K562 (cell line): ENCODE results near the gene DGKA. TPM values are rescaled to one million over a fixed set of nuclear protein-coding genes. Genes with fewer than 3 reads are reported as not detected.

Experiments
- ATF2 ChIP-seq: sonication (generic); formaldehyde crosslinking; IDR thresholded peaks from 2 replicates; pipeline ENCODE4 v1.8.1; 2022; ENCODE audit warnings: missing genetic modification reagents
- DLX4 ChIP-seq: fragments of 250-450 bp; sonication (Bioruptor Pico); IDR thresholded peaks from 2 replicates; pipeline ENCODE4 v1.6.1; 2021; ENCODE audit warnings: mild to moderate bottlenecking
- EP300 ChIP-seq: IDR thresholded peaks from 2 replicates; pipeline ENCODE4 v1.6.1; 2012; ENCODE audit warnings: low read length, improper control_type of control experiment
- EP400 ChIP-seq: fragments of 450-650 bp; IDR thresholded peaks from 2 replicates; pipeline ENCODE4 v1.6.1; 2017; ENCODE audit warnings: antibody characterized with exemption, mild to moderate bottlenecking, moderate library complexity
- ETV6 ChIP-seq, 3 experiments: fragments of 150-350 bp in 1 of 3; sonication (generic) in 1 of 3; formaldehyde crosslinking in 1 of 3; IDR thresholded peaks; 2 replicates each; pipeline versions ENCODE4 v1.6.1 to v1.8.0; 2014 to 2022; ENCODE audit warnings: borderline replicate concordance in 2 of 3, low read depth in 2 of 3, antibody characterized with exemption in 1 of 3, low read length in 1 of 3, mild to moderate bottlenecking in 1 of 3, missing genetic modification reagents in 1 of 3
- FOXJ3 ChIP-seq: sonication (generic); formaldehyde crosslinking; IDR thresholded peaks from 2 replicates; pipeline ENCODE4 v1.4.0; 2020; ENCODE audit warnings: mild to moderate bottlenecking, missing genetic modification reagents
- GMEB1 ChIP-seq: fragments of 250-450 bp; sonication (Bioruptor Pico); IDR thresholded peaks from 2 replicates; pipeline ENCODE4 v1.4.0; 2020; ENCODE audit warnings: mild to moderate bottlenecking
- HBP1 ChIP-seq: fragments of 450-650 bp; formaldehyde crosslinking; IDR thresholded peaks from 2 replicates; pipeline ENCODE4 v1.4.0; 2022; ENCODE audit warnings: missing genetic modification characterization
- NKRF ChIP-seq: fragments of 450-650 bp; IDR thresholded peaks from 2 replicates; pipeline ENCODE4 v1.6.1; 2016; ENCODE audit warnings: borderline replicate concordance
- POLR2AphosphoS2 ChIP-seq: IDR thresholded peaks from 2 replicates; pipeline ENCODE4 v1.6.1; 2012; ENCODE audit warnings: low read length, improper control_type of control experiment
- RUNX1 ChIP-seq: sonication (generic); IDR thresholded peaks from 2 replicates; pipeline ENCODE4 v1.6.1; 2016; ENCODE audit warnings: antibody characterized with exemption, low read depth
- SMARCB1 ChIP-seq: IDR thresholded peaks from 2 replicates; pipeline ENCODE4 v1.6.1; 2011; ENCODE audit warnings: improper control_type of control experiment, low read depth; ENCODE audit not compliant: insufficient read length
- TBP ChIP-seq: optimal IDR thresholded peaks from 2 replicates; pipeline ENCODE3; 2011; ENCODE audit warnings: low read depth, low read length, improper control_type of control experiment
- TRIM28 ChIP-seq: fragments of 450-650 bp; IDR thresholded peaks from 2 replicates; pipeline ENCODE4 v1.6.1; 2017
- XRCC5 ChIP-seq: fragments of 200-400 bp; formaldehyde crosslinking; IDR thresholded peaks from 2 replicates; pipeline ENCODE4 v1.6.1; 2017; ENCODE audit warnings: low read depth, mild to moderate bottlenecking, low read length
- ZBTB2 ChIP-seq: fragments of 450-650 bp; IDR thresholded peaks from 2 replicates; pipeline ENCODE4 v1.6.1; 2016; ENCODE audit warnings: antibody characterized with exemption
- ZNF239 ChIP-seq: fragments of 250-450 bp; sonication (Bioruptor Pico); IDR thresholded peaks from 2 replicates; pipeline ENCODE4 v1.4.0; 2020; ENCODE audit warnings: mild to moderate bottlenecking
- ZNF830 ChIP-seq: fragments of 250-450 bp; sonication (Bioruptor Pico); IDR thresholded peaks from 2 replicates; pipeline ENCODE4 v1.5.0; 2021; ENCODE audit warnings: mild to moderate bottlenecking
- polyA plus RNA-seq, 8 experiments: library from polyadenylated mRNA; depleted of rRNA in 4 of 8; stranded (reverse) in 5 of 8; unstranded in 3 of 8; fragments of >200 nt; fragmentation: Nextera tagmentation in 2 of 8; fragmentation: Illumina TruSeq in 1 of 8; extraction: Ambion mirVana in 2 of 8; extraction: Trizol in 1 of 8; gene quantifications; 2 replicates each; pipeline versions ENCODE4 v1.2.1 to v1.2.3, GENCODE V29; 2011 to 2014; ENCODE audit warnings: inconsistent platforms in 1 of 8, missing spikeins in 1 of 8
- total RNA-seq, 7 experiments: library from RNA; depleted of rRNA in 6 of 7; stranded (reverse); fragments of >200 nt in 6 of 7; fragmentation: Illumina TruSeq in 2 of 7; extraction: Trizol in 2 of 7; gene quantifications; 2 replicates each; pipeline versions ENCODE4 v1.2.1 to v1.2.3, GENCODE V29; 2011 to 2021; ENCODE audit warnings: low replicate concordance in 1 of 7

The DGKA gene
- total and polyA plus RNA-seq, 9 of the 15 experiments (the other 6 are each of a cell fraction or from before 2014, with no cell fraction given), result 3.4 to 12.4 (median 6.2) TPM

- no peak for TF ChIP-seq GMEB1 (CRISPR knock-in tag)
- TF ChIP-seq SMARCB1, result no peak
- no peak for TF ChIP-seq FOXJ3 (CRISPR knock-in tag)
- peak; percentile 81 for TF ChIP-seq TBP
- TF ChIP-seq XRCC5, result 0 out of 2 replicates have a peak, but pooled peaks have one; percentile 5
- TF ChIP-seq NKRF, result peak; percentile 93
- TF ChIP-seq DLX4 (CRISPR knock-in tag), result no peak
- TF ChIP-seq ETV6 (IDR thresholded peaks at IDR 0.05; ENCODE audit: borderline replicate concordance in 1 of 2, low read depth in 2 of 2, low read length in 1 of 2), result no peak
- no peak for TF ChIP-seq ETV6 (CRISPR knock-in tag; IDR thresholded peaks at IDR 0.05; ENCODE audit: borderline replicate concordance)
- no peak for TF ChIP-seq ZNF830 (CRISPR knock-in tag)
- TF ChIP-seq ZNF239 (CRISPR knock-in tag), result no peak
- peak; percentile 63 for TF ChIP-seq EP400
- TF ChIP-seq TRIM28, result no peak
- TF ChIP-seq ZBTB2, result no peak
- no peak for TF ChIP-seq RUNX1
- peak; percentile 7; the same call in 1 of the 2 replicates for TF ChIP-seq EP300
- TF ChIP-seq POLR2AphosphoS2, result peak; percentile 93
- TF ChIP-seq HBP1 (CRISPR knock-in tag), result no peak
- no peak for TF ChIP-seq ATF2
Measured at GRCh38 chr12:55973599-55974307, 42.8 kb downstream of the DGKA start, which contains the start of gene RAB5B (continued).
